ENCODE measurements around the gene TENT5A. TPM values are rescaled to one million over a fixed set of nuclear protein-coding genes. Genes with fewer than 3 reads are reported as not detected.

Gene TENT5A
- 9.8 to 11.5 TPM (median 10.9 TPM) in 3 replicates for total RNA-seq

- H3K27ac Mint-ChIP-seq = peak within 1 kb of the TSS; percentile 97
- H3K4me3 Mint-ChIP-seq = peak within 1 kb of the TSS; percentile 87
- peaks cover 9% of the 10 kb centered on the region for H3K27me3 Mint-ChIP-seq (ENCODE audit: low read depth)
- peak; percentile 78 to 93 for DNase-seq (ENCODE audit: low spot score in 2 of 2, unreplicated experiment in 2 of 2)
- H3K36me3 Mint-ChIP-seq = no peaks in the 10 kb centered on the region
- peaks cover 40% of the 10 kb centered on the region for H3K4me1 Mint-ChIP-seq
- no peaks in the 10 kb centered on the region for H3K9me3 Mint-ChIP-seq
- no peak for TF ChIP-seq CTCF (IDR thresholded peaks at IDR 0.05; ENCODE audit: unreplicated experiment)
Observed at GRCh38 chr6:81752084-81752920, at the start of gene TENT5A. TSS of gene TENT5A (minus strand) at chr6:81752681. CDS start at chr6:81752141, 540 bp downstream.

- Mint-ChIP-seq H3K4me3 (no peak overlapping the region), H3K9me3 (no peaks in the 10 kb centered on the region), H3K27ac (no peak overlapping the region), H3K36me3 (no peaks in the 10 kb centered on the region), H3K4me1 (no peaks in the 10 kb centered on the region), H3K27me3 (ENCODE audit: low read depth) (no peaks in the 10 kb centered on the region)
- no peak for DNase-seq (ENCODE audit: low spot score in 2 of 2, unreplicated experiment in 2 of 2)
- TF ChIP-seq CTCF (IDR thresholded peaks at IDR 0.05; ENCODE audit: unreplicated experiment) = no peak
Observed at GRCh38 chr6:81801489-81801888, 49.0 kb upstream of the TENT5A start.

GRCh38 chr6:81800666-81801065 lies 48.2 kb upstream of the TENT5A start:
- DNase-seq (ENCODE audit: low spot score in 2 of 2, unreplicated experiment in 2 of 2) = no peak
- Mint-ChIP-seq H3K27me3 (ENCODE audit: low read depth) (no peaks in the 10 kb centered on the region), H3K9me3 (peaks cover 7% of the 10 kb centered on the region), H3K36me3 (no peaks in the 10 kb centered on the region), H3K4me1 (no peaks in the 10 kb centered on the region), H3K4me3 (no peak overlapping the region), H3K27ac (no peak overlapping the region)
- no peak for TF ChIP-seq CTCF (IDR thresholded peaks at IDR 0.05; ENCODE audit: unreplicated experiment)

GRCh38 chr6:81799323-81799722 lies 46.8 kb upstream of the TENT5A start:
- TF ChIP-seq CTCF (IDR thresholded peaks at IDR 0.05; ENCODE audit: unreplicated experiment) = no peak
- DNase-seq (ENCODE audit: low spot score in 2 of 2, unreplicated experiment in 2 of 2) = no peak
- H3K27me3 Mint-ChIP-seq (ENCODE audit: low read depth) = no peaks in the 10 kb centered on the region
- H3K4me1 Mint-ChIP-seq = no peaks in the 10 kb centered on the region
- H3K27ac Mint-ChIP-seq = peak overlapping the region; percentile 17
- no peak overlapping the region for H3K4me3 Mint-ChIP-seq
- peaks cover 10% of the 10 kb centered on the region for H3K9me3 Mint-ChIP-seq
- no peaks in the 10 kb centered on the region for H3K36me3 Mint-ChIP-seq

GRCh38 chr6:81797591-81797990 lies 45.1 kb upstream of the TENT5A start:
- H3K36me3 Mint-ChIP-seq = no peaks in the 10 kb centered on the region
- no peak overlapping the region for H3K27ac Mint-ChIP-seq
- no peak for DNase-seq (ENCODE audit: low spot score in 2 of 2, unreplicated experiment in 2 of 2)
- no peak for TF ChIP-seq CTCF (IDR thresholded peaks at IDR 0.05; ENCODE audit: unreplicated experiment)
- no peak overlapping the region for H3K4me3 Mint-ChIP-seq
- no peaks in the 10 kb centered on the region for H3K27me3 Mint-ChIP-seq (ENCODE audit: low read depth)
- peaks cover 10% of the 10 kb centered on the region for H3K9me3 Mint-ChIP-seq
- no peaks in the 10 kb centered on the region for H3K4me1 Mint-ChIP-seq
